Neural cell (in vitro differentiated cells): Measurements from ENCODE around the gene RPA3.

Experiments used
- CTCF ChIP-seq: fragments of 450-650 bp; IDR thresholded peaks from 2 replicates; pipeline ENCODE4 v1.5.1; 2014; ENCODE audit warnings: antibody characterized with exemption, mild to moderate bottlenecking, moderate library complexity; ENCODE audit not compliant: poor library complexity, severe bottlenecking
- EP300 ChIP-seq: fragments of 450-650 bp; conservative IDR thresholded peaks from 2 replicates; pipeline ENCODE4 v1.6.1; 2014; ENCODE audit warnings: antibody characterized with exemption, mild to moderate bottlenecking, moderate library complexity; ENCODE audit not compliant: poor library complexity, severe bottlenecking
- EZH2 ChIP-seq: fragments of 200-600, 300-800 bp; shearing (Covaris generic), sonication (generic); IDR thresholded peaks from 2 replicates; pipeline ENCODE4 v1.6.1; 2014; ENCODE audit warnings: antibody characterized with exemption, low read length, borderline replicate concordance, mild to moderate bottlenecking; ENCODE audit not compliant: insufficient read depth, poor library complexity, severe bottlenecking
- MXI1 ChIP-seq: fragments of 450-650 bp; conservative IDR thresholded peaks from 2 replicates; pipeline ENCODE4 v1.6.1; 2014; ENCODE audit warnings: antibody characterized with exemption, mild to moderate bottlenecking; ENCODE audit not compliant: poor library complexity, severe bottlenecking
- POLR2AphosphoS5 ChIP-seq: IDR thresholded peaks from 2 replicates; pipeline ENCODE4 v1.6.1; 2012
- RAD21 ChIP-seq: fragments of 450-650 bp; conservative IDR thresholded peaks from 2 replicates; pipeline ENCODE4 v1.6.1; 2014; ENCODE audit warnings: antibody characterized with exemption, mild to moderate bottlenecking, moderate library complexity
- REST ChIP-seq: IDR thresholded peaks from 2 replicates; pipeline ENCODE4 v1.6.1; 2012; ENCODE audit warnings: borderline replicate concordance
- SMC3 ChIP-seq: fragments of 450-650 bp; conservative IDR thresholded peaks from 2 replicates; pipeline ENCODE4 v1.6.1; 2014; ENCODE audit warnings: antibody characterized with exemption, mild to moderate bottlenecking, moderate library complexity; ENCODE audit not compliant: poor library complexity
- TAF1 ChIP-seq: IDR thresholded peaks from 2 replicates; pipeline ENCODE4 v1.6.1; 2012; ENCODE audit warnings: low read depth

GRCh38 chr7:7702826-7703225 lies 15.6 kb downstream of the RPA3 start:
- no peak for TF ChIP-seq RAD21
- no peak for TF ChIP-seq EZH2
- no peak for TF ChIP-seq CTCF
- no peak for TF ChIP-seq POLR2AphosphoS5
- no peak for TF ChIP-seq REST
- TF ChIP-seq EP300: no peak
- TF ChIP-seq TAF1: no peak
- no peak for TF ChIP-seq SMC3
- no peak for TF ChIP-seq MXI1
